Measurements from ENCODE around the gene MGAT4A. TPM values are rescaled to one million over a fixed set of nuclear protein-coding genes. Genes with fewer than 3 reads are reported as not detected.
"Not testable (repeated sequence)": the region's sequence is repeated elsewhere in the genome, so short reads cannot be mapped to it uniquely, and the experiment has no call there.

Gene MGAT4A
- total RNA-seq, 1 donor from 2014 or later, result 15.7 TPM

DNA sequence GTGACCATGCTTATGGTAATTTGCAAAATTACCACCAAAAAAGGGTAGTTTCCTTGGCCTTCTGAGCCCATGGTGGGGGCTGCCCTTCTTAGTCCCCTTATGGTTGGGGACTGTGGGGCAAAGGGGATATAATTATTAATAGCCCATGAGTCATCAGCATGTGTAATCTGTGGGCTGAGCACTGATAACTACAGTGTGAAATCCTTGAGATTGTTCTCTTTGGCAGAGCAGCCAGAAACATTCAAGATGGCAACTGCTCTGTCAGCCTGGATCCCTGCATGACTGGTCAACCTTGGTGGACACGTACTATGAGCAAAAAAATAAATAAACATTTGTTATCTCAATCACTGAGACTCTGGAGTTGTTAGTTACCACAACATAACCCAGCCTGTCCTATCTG lies 61.3 kb downstream of the MGAT4A start:
- Mint-ChIP-seq H3K36me3 (ENCODE audit: low read depth) (peaks cover 58% of the 10 kb centered on the region), H3K4me3 (no peak overlapping the region), H3K27me3 (no peaks in the 10 kb centered on the region), H3K4me1 (peaks cover 10% of the 10 kb centered on the region), H3K27ac (no peak overlapping the region), H3K9me3 (peaks cover 10% of the 10 kb centered on the region)
- ChIA-PET CTCF (no interaction called here), POLR2A (no interaction called here)
- ATAC-seq (ENCODE audit: low read depth), result no peak
- TF ChIP-seq, protein P1, sequence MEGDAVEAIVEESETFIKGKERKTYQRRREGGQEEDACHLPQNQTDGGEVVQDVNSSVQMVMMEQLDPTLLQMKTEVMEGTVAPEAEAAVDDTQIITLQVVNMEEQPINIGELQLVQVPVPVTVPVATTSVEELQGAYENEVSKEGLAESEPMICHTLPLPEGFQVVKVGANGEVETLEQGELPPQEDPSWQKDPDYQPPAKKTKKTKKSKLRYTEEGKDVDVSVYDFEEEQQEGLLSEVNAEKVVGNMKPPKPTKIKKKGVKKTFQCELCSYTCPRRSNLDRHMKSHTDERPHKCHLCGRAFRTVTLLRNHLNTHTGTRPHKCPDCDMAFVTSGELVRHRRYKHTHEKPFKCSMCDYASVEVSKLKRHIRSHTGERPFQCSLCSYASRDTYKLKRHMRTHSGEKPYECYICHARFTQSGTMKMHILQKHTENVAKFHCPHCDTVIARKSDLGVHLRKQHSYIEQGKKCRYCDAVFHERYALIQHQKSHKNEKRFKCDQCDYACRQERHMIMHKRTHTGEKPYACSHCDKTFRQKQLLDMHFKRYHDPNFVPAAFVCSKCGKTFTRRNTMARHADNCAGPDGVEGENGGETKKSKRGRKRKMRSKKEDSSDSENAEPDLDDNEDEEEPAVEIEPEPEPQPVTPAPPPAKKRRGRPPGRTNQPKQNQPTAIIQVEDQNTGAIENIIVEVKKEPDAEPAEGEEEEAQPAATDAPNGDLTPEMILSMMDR (IDR thresholded peaks at IDR 0.05), result no peak
- no peak for DNase-seq
- intact Hi-C loops (cut with micrococcal nuclease), result no loop called here

DNA sequence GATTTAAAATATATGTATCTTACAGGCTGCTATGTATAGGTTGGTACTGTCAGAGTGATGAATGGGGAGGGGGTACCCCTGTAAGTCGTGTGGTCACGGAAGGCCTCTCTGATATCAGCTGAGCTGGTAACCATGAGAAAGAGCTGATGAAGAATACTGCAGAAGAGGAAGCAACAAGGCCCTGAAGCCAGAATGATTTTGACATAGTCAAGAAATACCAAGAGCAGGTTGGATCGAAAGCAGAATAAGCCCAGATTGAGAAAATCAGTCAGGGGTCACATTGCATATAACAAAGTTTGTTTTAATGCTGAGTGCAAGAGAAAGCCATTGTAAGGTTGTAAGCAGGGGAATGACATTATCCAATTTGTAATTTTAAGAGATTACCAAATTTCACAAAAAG lies 65.3 kb downstream of the MGAT4A start:
- H3K4me3 Mint-ChIP-seq, result no peak overlapping the region
- H3K36me3 Mint-ChIP-seq (ENCODE audit: low read depth), result peaks cover 42% of the 10 kb centered on the region
- H3K9me3 Mint-ChIP-seq, result peaks cover 2% of the 10 kb centered on the region
- H3K27me3 Mint-ChIP-seq, result no peaks in the 10 kb centered on the region
- TF ChIP-seq, protein P1 (IDR thresholded peaks at IDR 0.05), result no peak
- POLR2A ChIA-PET, result no interaction called here
- CTCF ChIA-PET, result no interaction called here
- intact Hi-C loops (cut with micrococcal nuclease), result no loop called here
- no peak overlapping the region for H3K27ac Mint-ChIP-seq
- DNase-seq, result no peak
- peaks cover 13% of the 10 kb centered on the region for H3K4me1 Mint-ChIP-seq
- no peak for ATAC-seq (ENCODE audit: low read depth)

DNA sequence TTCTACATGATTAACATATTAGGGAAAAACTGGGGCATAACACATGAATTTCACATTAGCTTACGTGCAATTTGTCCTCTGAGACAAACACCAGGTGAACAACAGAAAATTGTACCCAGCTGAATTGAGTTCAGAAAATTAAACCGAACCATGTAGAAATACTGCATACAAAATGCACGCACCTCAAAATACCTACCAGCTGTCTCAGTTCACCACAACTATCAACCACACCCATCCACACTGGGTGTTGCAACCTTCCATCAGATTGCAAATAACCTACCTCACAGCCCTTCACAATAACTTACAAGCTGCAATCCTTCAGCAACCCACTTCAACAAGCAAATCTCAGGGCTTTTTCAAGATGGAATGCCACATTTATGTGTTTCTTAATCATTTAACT lies 66.6 kb downstream of the MGAT4A start:
- H3K4me3 Mint-ChIP-seq, result no peak overlapping the region
- peaks cover 15% of the 10 kb centered on the region for H3K4me1 Mint-ChIP-seq
- ChIA-PET CTCF (interaction anchor here (1.3 kb wide), 1 partner anchor 15 kb away, joined by 5 read pairs; no protein-coding TSS in a partner anchor), POLR2A (no interaction called here)
- peaks cover 9% of the 10 kb centered on the region for H3K9me3 Mint-ChIP-seq
- no peak for DNase-seq
- peak; percentile 37 for ATAC-seq (ENCODE audit: low read depth)
- intact Hi-C loops (cut with micrococcal nuclease), result loop anchor here (5.0 kb wide), 1 partner anchor 158 kb away; no protein-coding TSS in a partner anchor
- peak overlapping the region; percentile 25 for H3K27ac Mint-ChIP-seq
- H3K27me3 Mint-ChIP-seq, result no peaks in the 10 kb centered on the region
- H3K36me3 Mint-ChIP-seq (ENCODE audit: low read depth), result peaks cover 50% of the 10 kb centered on the region
- TF ChIP-seq, protein P1 (IDR thresholded peaks at IDR 0.05), result no peak

DNA sequence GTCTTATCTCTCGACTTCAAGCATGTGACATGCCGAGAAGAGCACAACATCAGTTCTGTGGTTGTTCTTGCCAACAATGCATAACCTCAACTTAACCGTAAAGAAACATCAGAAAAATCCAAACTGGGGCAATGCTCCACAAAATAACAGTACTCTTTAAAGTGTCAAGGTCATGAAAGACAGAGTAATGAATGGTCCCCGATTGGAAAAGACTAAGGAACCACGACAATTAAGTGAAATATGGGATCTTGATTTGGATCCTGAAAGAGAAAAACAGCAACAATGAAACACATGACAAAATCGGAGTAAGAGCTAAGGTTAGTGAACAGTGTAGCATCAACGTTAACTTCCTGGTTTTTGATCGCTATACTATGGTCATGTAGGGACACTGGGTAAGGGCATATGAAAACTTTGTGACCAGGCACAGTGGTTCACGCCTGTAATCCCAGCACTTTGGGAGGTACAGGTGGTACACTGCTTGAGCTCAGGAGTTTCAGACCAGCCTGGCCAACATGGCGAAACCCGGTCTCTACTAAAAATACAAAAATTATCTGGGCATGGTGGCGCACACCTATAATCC lies 67.3 kb downstream of the MGAT4A start:
- peaks cover 45% of the 10 kb centered on the region for H3K36me3 Mint-ChIP-seq (ENCODE audit: low read depth)
- H3K4me1 Mint-ChIP-seq, result peaks cover 20% of the 10 kb centered on the region
- peaks cover 9% of the 10 kb centered on the region for H3K9me3 Mint-ChIP-seq
- no peaks in the 10 kb centered on the region for H3K27me3 Mint-ChIP-seq
- no peak overlapping the region for H3K27ac Mint-ChIP-seq
- DNase-seq (no peak), ATAC-seq (ENCODE audit: low read depth) (no peak)
- ChIA-PET CTCF (interaction anchor here (1.3 kb wide), 1 partner anchor 14 kb away, joined by 5 read pairs; no protein-coding TSS in a partner anchor), POLR2A (no interaction called here)
- TF ChIP-seq, protein P1 (IDR thresholded peaks at IDR 0.05), result no peak
- H3K4me3 Mint-ChIP-seq, result no peak overlapping the region
- intact Hi-C loops (cut with micrococcal nuclease), result loop anchor here (5.0 kb wide), 1 partner anchor 159 kb away; no protein-coding TSS in a partner anchor

DNA sequence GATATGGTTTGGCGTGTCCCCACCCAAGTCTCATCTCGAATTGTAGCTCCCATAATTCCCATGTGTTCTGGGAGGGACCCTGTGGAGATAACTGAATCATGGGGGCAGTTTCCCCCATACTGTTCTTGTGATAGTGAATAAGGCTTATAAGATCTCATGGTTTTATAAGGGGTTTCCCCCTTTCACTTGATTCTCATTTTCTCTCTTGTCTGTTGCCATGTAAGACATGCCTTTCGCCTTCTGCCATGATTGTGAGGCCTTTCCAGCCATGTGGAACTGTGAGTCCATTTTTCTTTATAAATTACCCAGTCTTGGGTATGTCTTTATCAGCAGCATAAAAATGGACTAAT lies 71.5 kb downstream of the MGAT4A start:
- H3K9me3 Mint-ChIP-seq; H3K27ac Mint-ChIP-seq; ATAC-seq (ENCODE audit: low read depth); POLR2A ChIA-PET; DNase-seq; intact Hi-C loops (cut with micrococcal nuclease); H3K4me3 Mint-ChIP-seq; H3K27me3 Mint-ChIP-seq: not testable (repeated sequence)
- Mint-ChIP-seq H3K4me1 (peaks cover 21% of the 10 kb centered on the region), H3K36me3 (ENCODE audit: low read depth) (peaks cover 23% of the 10 kb centered on the region)
- CTCF ChIA-PET, result interaction anchor here (1.9 kb wide), 1 partner anchor 10 kb away, joined by 8 read pairs; no protein-coding TSS in a partner anchor

Measured in activated B cell treated with CpG ODN at 0.5 μM for 24 hours (primary cell).